K562 (cell line): ENCODE results near the gene SNX17. TPM values are rescaled to one million over a fixed set of nuclear protein-coding genes. Genes with fewer than 3 reads are reported as not detected.

Experiments
- ARID1B ChIP-seq: fragments of 450-650 bp; IDR thresholded peaks from 2 replicates; pipeline ENCODE4 v1.6.1; 2016; ENCODE audit warnings: antibody characterized with exemption, mild to moderate bottlenecking, inconsistent platforms
- CBFA2T3 ChIP-seq: fragments of 450-650 bp; IDR thresholded peaks from 2 replicates; pipeline ENCODE4 v1.6.1; 2017
- EWSR1 ChIP-seq: fragments of 450-650 bp; IDR thresholded peaks from 2 replicates; pipeline ENCODE4 v1.6.1; 2018; ENCODE audit warnings: borderline replicate concordance, mild to moderate bottlenecking, low read depth, moderate library complexity; ENCODE audit not compliant: partially characterized antibody
- HMG20B ChIP-seq: fragments of 250-450 bp; sonication (Bioruptor Pico); IDR thresholded peaks from 2 replicates; pipeline ENCODE4 v1.5.0; 2021; ENCODE audit warnings: mild to moderate bottlenecking
- KAT2B ChIP-seq: IDR thresholded peaks from one replicate; pipeline ENCODE4 v1.6.1; 2012; ENCODE audit warnings: low read depth, mild to moderate bottlenecking, control low read depth, inconsistent platforms, low read length, moderate library complexity
- RBFOX2 ChIP-seq: fragments of 200-400 bp; formaldehyde crosslinking; IDR thresholded peaks from 2 replicates; pipeline ENCODE4 v1.6.1; 2017; ENCODE audit warnings: low read depth, mild to moderate bottlenecking, low read length, moderate library complexity
- TCF7L2 ChIP-seq: fragments of 150-350 bp; IDR thresholded peaks from 2 replicates; pipeline ENCODE4 v1.6.1; 2016; ENCODE audit warnings: low read depth, mild to moderate bottlenecking, low read length, moderate library complexity
- polyA plus RNA-seq, 8 experiments: library from polyadenylated mRNA; depleted of rRNA in 4 of 8; stranded (reverse) in 5 of 8; unstranded in 3 of 8; fragments of >200 nt; fragmentation: Nextera tagmentation in 2 of 8; fragmentation: Illumina TruSeq in 1 of 8; extraction: Ambion mirVana in 2 of 8; extraction: Trizol in 1 of 8; gene quantifications; 2 replicates each; pipeline versions ENCODE4 v1.2.1 to v1.2.3, GENCODE V29; 2011 to 2014; ENCODE audit warnings: inconsistent platforms in 1 of 8, missing spikeins in 1 of 8
- total RNA-seq, 7 experiments: library from RNA; depleted of rRNA in 6 of 7; stranded (reverse); fragments of >200 nt in 6 of 7; fragmentation: Illumina TruSeq in 2 of 7; extraction: Trizol in 2 of 7; gene quantifications; 2 replicates each; pipeline versions ENCODE4 v1.2.1 to v1.2.3, GENCODE V29; 2011 to 2021; ENCODE audit warnings: low replicate concordance in 1 of 7
- TF ChIP-seq, protein P1 (sequence below): fragments of 450-650 bp; IDR thresholded peaks from 2 replicates; pipeline ENCODE4 v1.6.1; 2016; ENCODE audit warnings: low read depth
- TF ChIP-seq, protein P2 (sequence below): fragments of 450-650 bp; IDR thresholded peaks from 2 replicates; pipeline ENCODE4 v1.6.1; 2017; ENCODE audit warnings: mild to moderate bottlenecking, moderate library complexity

Gene SNX17
- total and polyA plus RNA-seq, 9 of the 15 experiments (the other 6 are each of a cell fraction or from before 2014, with no cell fraction given), result 3.0 to 75.7 (median 54.6) TPM

DNA sequence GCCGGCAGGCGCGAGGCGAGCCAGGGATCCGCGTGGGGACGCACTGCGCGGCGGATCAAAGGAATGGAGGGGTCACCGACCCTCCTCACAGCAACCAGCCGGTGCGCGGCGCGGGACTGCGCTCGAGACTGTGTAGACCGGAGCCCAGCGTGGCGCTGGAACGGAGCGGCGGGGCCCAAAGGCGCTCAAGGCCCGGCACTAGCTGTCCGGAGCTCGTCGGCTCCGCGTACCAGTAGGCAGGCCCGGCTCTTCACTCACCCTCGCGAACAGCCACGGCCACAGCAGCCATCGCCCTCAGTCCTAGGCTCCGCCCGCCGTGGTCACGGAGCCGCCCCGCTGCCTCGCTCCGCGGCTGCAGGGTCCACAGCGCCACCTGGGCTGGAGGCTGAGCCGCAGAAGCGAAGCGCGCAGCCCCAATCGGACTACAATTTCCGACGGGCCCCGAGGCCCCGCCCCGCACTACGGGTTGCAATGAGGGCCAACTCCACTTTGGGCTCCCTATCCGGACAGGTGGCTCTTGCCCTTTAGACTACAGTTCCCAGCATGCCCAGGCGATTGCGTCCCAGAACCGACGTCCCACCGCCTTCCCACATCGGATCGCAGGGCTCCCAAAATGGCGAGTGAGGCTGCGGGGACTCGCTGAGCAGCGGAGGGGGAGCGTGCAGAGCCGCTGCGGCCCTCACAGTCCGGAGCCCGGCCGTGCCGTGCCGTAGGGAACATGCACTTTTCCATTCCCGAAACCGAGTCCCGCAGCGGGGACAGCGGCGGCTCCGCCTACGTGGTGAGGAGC lies at the start of gene SNX17, which contains the start of gene EIF2B4 (continued):
- TF ChIP-seq, protein P1, sequence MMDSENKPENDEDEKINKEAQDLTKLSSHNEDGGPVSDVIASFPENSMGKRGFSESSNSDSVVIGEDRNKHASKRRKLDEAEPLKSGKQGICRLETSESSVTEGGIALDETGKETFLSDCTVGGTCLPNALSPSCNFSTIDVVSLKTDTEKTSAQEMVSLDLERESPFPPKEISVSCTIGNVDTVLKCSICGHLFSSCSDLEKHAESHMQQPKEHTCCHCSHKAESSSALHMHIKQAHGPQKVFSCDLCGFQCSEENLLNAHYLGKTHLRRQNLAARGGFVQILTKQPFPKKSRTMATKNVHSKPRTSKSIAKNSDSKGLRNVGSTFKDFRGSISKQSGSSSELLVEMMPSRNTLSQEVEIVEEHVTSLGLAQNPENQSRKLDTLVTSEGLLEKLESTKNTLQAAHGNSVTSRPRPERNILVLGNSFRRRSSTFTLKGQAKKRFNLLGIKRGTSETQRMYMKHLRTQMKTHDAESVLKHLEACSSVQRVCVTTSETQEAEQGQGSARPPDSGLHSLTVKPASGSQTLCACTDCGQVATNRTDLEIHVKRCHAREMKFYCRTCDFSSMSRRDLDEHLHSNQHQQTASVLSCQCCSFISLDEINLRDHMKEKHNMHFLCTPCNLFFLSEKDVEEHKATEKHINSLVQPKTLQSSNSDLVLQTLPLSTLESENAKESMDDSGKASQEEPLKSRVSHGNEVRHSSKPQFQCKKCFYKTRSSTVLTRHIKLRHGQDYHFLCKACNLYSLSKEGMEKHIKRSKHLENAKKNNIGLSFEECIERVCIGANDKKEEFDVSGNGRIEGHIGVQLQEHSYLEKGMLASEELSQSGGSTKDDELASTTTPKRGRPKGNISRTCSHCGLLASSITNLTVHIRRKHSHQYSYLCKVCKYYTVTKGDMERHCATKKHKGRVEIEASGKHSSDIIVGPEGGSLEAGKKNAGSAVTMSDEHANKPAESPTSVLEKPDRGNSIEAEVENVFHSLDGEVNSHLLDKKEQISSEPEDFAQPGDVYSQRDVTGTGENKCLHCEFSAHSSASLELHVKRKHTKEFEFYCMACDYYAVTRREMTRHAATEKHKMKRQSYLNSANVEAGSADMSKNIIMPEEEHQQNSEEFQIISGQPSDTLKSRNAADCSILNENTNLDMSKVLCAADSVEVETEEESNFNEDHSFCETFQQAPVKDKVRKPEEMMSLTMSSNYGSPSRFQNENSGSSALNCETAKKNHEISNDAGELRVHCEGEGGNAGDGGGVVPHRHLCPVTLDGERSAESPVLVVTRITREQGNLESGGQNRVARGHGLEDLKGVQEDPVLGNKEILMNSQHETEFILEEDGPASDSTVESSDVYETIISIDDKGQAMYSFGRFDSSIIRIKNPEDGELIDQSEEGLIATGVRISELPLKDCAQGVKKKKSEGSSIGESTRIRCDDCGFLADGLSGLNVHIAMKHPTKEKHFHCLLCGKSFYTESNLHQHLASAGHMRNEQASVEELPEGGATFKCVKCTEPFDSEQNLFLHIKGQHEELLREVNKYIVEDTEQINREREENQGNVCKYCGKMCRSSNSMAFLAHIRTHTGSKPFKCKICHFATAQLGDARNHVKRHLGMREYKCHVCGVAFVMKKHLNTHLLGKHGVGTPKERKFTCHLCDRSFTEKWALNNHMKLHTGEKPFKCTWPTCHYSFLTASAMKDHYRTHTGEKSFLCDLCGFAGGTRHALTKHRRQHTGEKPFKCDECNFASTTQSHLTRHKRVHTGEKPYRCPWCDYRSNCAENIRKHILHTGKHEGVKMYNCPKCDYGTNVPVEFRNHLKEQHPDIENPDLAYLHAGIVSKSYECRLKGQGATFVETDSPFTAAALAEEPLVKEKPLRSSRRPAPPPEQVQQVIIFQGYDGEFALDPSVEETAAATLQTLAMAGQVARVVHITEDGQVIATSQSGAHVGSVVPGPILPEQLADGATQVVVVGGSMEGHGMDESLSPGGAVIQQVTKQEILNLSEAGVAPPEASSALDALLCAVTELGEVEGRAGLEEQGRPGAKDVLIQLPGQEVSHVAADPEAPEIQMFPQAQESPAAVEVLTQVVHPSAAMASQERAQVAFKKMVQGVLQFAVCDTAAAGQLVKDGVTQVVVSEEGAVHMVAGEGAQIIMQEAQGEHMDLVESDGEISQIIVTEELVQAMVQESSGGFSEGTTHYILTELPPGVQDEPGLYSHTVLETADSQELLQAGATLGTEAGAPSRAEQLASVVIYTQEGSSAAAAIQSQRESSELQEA, result peak; percentile 100
- TF ChIP-seq EWSR1, result no peak
- TF ChIP-seq, protein P2, sequence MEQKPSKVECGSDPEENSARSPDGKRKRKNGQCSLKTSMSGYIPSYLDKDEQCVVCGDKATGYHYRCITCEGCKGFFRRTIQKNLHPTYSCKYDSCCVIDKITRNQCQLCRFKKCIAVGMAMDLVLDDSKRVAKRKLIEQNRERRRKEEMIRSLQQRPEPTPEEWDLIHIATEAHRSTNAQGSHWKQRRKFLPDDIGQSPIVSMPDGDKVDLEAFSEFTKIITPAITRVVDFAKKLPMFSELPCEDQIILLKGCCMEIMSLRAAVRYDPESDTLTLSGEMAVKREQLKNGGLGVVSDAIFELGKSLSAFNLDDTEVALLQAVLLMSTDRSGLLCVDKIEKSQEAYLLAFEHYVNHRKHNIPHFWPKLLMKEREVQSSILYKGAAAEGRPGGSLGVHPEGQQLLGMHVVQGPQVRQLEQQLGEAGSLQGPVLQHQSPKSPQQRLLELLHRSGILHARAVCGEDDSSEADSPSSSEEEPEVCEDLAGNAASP, result no peak
- TF ChIP-seq CBFA2T3, result no peak
- no peak for TF ChIP-seq HMG20B (CRISPR knock-in tag)
- TF ChIP-seq RBFOX2, result peak; percentile 99
- TF ChIP-seq KAT2B, result peak; percentile 56
- peak; percentile 51; the same call in 1 of the 2 replicates for TF ChIP-seq TCF7L2
- TF ChIP-seq ARID1B, result peak; percentile 19; the same call in 1 of the 2 replicates
